GM12878 (cell line): Measurements from ENCODE around the gene TPBG. TPM values are rescaled to one million over a fixed set of nuclear protein-coding genes. Genes with fewer than 3 reads are reported as not detected.

Experiments
- CBFB ChIP-seq: IDR thresholded peaks from 2 replicates; pipeline ENCODE4 v1.6.1; 2016; ENCODE audit warnings: antibody characterized with exemption, low read depth
- CREM ChIP-seq: IDR thresholded peaks from 2 replicates; pipeline ENCODE4 v1.6.1; 2014; ENCODE audit warnings: antibody characterized with exemption, low read depth
- PKNOX1 ChIP-seq: fragments of 450-650 bp; IDR thresholded peaks from 2 replicates; pipeline ENCODE4 v1.6.1; 2016; ENCODE audit warnings: mild to moderate bottlenecking
- ZNF384 ChIP-seq: IDR thresholded peaks from 2 replicates; pipeline ENCODE4 v1.6.1; 2012; ENCODE audit warnings: low read depth, mild to moderate bottlenecking, low read length, improper control_type of control experiment, borderline replicate concordance
- polyA plus RNA-seq, 11 experiments: library from polyadenylated mRNA; depleted of rRNA in 4 of 11; unstranded in 6 of 11; stranded (reverse) in 5 of 11; fragments of >200 nt; fragmentation: Nextera tagmentation in 4 of 11; fragmentation: Illumina TruSeq in 1 of 11; extraction: Ambion mirVana in 4 of 11; extraction: Trizol in 1 of 11; gene quantifications; 1 replicate in 1 of 11; 2 replicates in 10 of 11; pipeline versions ENCODE4 v1.2.1 to v1.2.3, GENCODE V29; 2011 to 2016; ENCODE audit warnings: inconsistent platforms in 2 of 11, missing spikeins in 2 of 11, low read depth in 1 of 11
- total RNA-seq, 4 experiments: library from RNA; depleted of rRNA in 3 of 4; stranded (reverse); fragments of >200 nt in 3 of 4; fragmentation: Illumina TruSeq in 1 of 4; extraction: Trizol in 1 of 4; gene quantifications; 2 replicates each; pipeline versions ENCODE4 v1.2.1 to v1.2.3, GENCODE V29; 2013 to 2021
- TF ChIP-seq, protein P1 (sequence below): fragments of 450-650 bp; IDR thresholded peaks from 2 replicates; pipeline ENCODE4 v1.6.1; 2017; ENCODE audit warnings: mild to moderate bottlenecking
- TF ChIP-seq, protein P2 (sequence below): IDR thresholded peaks from 2 replicates; pipeline ENCODE4 v1.6.1; 2012; ENCODE audit warnings: improper control_type of control experiment, low read depth, low read length; ENCODE audit not compliant: insufficient replicate concordance
- TF ChIP-seq, protein P3 (sequence below): IDR thresholded peaks from 2 replicates; pipeline ENCODE4 v1.6.1; 2011; ENCODE audit warnings: low read depth, mild to moderate bottlenecking, low read length, moderate library complexity, borderline replicate concordance; ENCODE audit errors: extremely low read depth

TPBG gene
- total and polyA plus RNA-seq, 10 of the 15 experiments (the other 5 are each of a cell fraction or from before 2014, with no cell fraction given), result 0.06 to 0.98 (median 0.66) TPM

GRCh38 chr6:82381278-82381677, 17.7 kb downstream of the TPBG start (continued):
- TF ChIP-seq, protein P1, sequence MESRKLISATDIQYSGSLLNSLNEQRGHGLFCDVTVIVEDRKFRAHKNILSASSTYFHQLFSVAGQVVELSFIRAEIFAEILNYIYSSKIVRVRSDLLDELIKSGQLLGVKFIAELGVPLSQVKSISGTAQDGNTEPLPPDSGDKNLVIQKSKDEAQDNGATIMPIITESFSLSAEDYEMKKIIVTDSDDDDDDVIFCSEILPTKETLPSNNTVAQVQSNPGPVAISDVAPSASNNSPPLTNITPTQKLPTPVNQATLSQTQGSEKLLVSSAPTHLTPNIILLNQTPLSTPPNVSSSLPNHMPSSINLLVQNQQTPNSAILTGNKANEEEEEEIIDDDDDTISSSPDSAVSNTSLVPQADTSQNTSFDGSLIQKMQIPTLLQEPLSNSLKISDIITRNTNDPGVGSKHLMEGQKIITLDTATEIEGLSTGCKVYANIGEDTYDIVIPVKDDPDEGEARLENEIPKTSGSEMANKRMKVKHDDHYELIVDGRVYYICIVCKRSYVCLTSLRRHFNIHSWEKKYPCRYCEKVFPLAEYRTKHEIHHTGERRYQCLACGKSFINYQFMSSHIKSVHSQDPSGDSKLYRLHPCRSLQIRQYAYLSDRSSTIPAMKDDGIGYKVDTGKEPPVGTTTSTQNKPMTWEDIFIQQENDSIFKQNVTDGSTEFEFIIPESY, result no peak
- TF ChIP-seq, protein P2, sequence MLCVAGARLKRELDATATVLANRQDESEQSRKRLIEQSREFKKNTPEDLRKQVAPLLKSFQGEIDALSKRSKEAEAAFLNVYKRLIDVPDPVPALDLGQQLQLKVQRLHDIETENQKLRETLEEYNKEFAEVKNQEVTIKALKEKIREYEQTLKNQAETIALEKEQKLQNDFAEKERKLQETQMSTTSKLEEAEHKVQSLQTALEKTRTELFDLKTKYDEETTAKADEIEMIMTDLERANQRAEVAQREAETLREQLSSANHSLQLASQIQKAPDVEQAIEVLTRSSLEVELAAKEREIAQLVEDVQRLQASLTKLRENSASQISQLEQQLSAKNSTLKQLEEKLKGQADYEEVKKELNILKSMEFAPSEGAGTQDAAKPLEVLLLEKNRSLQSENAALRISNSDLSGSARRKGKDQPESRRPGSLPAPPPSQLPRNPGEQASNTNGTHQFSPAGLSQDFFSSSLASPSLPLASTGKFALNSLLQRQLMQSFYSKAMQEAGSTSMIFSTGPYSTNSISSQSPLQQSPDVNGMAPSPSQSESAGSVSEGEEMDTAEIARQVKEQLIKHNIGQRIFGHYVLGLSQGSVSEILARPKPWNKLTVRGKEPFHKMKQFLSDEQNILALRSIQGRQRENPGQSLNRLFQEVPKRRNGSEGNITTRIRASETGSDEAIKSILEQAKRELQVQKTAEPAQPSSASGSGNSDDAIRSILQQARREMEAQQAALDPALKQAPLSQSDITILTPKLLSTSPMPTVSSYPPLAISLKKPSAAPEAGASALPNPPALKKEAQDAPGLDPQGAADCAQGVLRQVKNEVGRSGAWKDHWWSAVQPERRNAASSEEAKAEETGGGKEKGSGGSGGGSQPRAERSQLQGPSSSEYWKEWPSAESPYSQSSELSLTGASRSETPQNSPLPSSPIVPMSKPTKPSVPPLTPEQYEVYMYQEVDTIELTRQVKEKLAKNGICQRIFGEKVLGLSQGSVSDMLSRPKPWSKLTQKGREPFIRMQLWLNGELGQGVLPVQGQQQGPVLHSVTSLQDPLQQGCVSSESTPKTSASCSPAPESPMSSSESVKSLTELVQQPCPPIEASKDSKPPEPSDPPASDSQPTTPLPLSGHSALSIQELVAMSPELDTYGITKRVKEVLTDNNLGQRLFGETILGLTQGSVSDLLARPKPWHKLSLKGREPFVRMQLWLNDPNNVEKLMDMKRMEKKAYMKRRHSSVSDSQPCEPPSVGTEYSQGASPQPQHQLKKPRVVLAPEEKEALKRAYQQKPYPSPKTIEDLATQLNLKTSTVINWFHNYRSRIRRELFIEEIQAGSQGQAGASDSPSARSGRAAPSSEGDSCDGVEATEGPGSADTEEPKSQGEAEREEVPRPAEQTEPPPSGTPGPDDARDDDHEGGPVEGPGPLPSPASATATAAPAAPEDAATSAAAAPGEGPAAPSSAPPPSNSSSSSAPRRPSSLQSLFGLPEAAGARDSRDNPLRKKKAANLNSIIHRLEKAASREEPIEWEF, result peak; percentile 25
- TF ChIP-seq PKNOX1 (no peak), CBFB (no peak), CREM (no peak), ZNF384 (no peak)
- TF ChIP-seq, protein P3, sequence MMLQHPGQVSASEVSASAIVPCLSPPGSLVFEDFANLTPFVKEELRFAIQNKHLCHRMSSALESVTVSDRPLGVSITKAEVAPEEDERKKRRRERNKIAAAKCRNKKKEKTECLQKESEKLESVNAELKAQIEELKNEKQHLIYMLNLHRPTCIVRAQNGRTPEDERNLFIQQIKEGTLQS, result no peak
